AML-193 (cell line): ENCODE data around the gene COPS8.

Source experiments
- DNase-seq, 2 experiments: peaks; one replicate each; lab custom pipeline; 2025; lab: John Stamatoyannopoulos, UW

COPS8 gene

DNA sequence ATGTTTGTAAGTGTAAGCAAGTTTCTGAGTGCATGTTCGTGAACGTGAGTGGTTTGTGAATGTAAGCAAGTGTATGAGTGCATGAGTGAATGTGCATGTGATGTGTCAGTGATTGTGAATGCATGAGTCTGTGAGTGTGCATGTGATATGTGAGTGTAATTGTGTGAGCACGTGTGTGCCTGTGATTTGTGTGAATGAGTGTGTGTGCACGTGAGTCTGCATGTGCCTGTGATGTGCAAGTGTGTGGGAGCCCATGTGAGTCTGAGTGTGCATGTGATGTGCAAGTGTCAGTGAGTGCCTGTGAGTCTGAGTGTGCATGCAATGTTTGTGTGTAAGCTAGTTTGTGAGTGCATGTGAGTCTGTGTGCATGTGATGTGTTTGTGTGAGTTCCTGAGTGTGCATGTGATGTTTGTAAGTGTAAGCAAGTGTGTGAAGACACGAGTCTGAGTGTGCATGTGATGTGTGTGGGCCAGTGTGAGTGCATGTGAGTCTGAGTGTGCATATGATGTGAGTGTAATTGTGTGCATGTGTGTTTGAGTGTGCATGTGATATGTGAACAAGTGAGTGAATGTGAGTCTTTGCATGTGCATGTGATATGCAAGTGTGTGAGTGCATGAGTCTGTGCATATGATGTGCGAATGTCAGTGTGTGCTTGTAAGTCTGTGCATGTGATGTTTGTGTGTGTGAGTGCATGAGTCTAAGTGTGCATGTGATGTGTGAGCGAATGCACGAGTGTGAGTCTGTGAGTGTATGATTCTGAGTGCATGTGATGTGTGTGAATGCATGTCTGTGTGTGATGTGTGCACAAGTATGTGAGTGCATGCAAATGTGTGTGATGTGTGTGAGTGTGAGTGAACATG, 45.1 kb downstream of the COPS8 start:
- no peak for DNase-seq

DNA sequence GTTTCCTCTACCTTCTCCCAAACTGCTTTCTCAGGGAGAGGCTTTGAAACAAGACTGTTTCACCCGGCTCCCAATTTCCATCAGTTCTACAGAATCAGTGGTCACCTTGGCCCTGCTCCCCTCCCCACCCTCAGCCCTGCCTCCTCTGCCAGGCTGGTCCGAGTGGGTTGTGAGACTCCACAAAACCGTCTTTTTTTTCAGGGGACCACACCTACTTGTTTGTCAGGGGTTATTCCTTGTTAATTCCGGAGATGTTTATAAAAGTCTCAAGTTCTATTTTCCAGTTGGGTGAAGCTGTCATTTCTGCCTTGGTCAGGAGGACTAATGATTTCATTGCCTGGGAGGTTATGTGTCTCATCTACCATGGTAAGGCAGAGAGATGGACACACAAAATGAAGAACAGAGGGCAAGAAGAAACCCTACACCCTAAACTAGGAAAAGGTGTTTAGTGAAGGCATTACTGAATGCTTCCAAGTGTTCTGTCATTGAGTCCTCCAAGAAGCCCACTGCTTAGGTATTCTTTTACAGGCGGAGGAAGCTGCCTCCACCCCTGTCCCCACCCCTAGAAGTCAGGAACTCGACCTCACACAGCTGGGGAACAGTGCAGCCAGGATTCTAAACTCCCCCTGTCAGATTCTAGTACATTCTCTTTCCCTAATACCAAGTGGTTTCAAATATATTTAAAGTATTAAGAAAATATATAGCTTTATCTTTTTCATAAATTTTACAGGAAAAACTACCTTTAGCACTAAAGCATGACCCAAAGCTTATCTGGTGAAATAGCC, 46.3 kb downstream of the COPS8 start:
- no peak for DNase-seq

DNA sequence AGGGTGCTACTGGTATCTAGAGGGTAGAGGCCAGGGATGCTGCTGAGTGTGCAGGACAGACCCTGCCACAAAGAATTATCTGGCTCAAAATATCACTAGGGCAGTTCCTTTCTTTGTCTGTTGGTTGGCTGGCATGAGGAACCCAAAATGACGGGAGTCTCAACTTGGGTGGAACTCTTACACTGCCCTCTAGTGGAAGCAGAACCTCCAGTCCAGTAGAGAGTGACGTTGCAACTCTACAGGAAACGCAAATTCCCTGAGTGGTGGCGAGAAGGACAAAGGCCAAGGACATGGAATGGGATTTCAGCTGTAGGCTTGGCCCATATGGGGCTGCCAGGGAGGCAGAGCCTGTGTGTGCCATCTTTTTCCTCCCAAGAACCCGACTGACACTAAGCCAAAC, 47.1 kb downstream of the COPS8 start:
- DNase-seq = no peak

DNA sequence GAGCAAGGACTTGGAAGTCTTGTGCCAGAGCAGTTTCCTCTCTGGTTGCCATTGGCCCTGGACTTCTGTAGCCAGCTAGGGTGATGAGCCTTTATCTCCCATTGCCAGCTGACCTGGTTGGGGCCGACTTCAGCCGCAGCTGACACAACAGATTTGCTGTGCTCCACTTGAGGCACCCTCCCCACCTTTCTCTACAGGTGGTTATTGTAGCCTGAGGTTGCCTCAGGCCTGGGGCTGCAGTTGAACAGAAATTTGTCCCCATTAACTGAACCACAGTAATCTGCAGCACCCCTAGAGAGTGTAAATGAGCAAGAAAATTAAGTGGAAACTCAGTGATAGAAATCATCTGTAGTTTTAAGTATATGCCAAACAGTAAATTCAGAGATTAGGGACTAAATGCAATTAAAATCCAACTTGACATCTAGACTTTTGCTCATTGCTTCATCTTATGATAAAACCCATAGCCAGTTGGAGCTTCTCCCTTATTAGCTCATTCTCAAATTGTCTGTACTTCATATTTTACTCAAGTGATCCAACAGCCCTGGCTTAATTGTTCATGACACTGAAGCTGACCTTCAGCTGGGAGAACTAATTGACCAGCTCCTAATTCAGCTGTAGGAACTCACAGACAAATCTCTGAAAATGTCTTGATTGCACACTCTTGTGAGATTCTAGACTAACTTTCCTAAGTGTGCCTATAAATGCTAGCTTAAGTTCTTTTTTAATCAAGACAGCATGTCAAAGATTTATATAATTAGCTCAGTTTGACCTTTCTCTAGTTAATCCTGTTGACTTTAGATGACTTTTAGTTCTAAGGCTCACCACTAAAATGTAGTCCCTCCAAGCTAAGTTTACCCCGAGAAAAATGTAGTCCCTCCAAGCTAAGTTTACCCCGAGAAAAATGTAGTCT, 48.9 kb downstream of the COPS8 start:
- DNase-seq = no peak

DNA sequence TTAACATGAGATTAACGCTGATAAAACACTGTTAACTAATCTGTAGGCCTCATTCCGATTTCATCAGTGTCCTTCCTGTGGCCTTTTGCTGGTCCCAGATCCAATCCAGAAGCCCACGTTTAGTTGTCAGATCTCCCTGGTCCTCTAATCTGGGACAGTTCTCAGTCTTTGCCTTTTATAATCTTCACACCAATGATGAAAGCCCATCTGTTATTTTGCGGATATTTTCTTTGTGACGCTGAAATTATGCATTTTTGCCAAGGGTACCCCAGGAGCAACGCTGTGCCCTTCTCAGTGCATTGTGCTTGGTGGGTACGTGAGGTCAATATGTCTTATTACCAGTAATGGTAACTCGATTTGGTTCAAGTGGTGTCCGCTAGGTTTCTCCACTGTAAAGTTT, 51.1 kb downstream of the COPS8 start:
- no peak for DNase-seq

DNA sequence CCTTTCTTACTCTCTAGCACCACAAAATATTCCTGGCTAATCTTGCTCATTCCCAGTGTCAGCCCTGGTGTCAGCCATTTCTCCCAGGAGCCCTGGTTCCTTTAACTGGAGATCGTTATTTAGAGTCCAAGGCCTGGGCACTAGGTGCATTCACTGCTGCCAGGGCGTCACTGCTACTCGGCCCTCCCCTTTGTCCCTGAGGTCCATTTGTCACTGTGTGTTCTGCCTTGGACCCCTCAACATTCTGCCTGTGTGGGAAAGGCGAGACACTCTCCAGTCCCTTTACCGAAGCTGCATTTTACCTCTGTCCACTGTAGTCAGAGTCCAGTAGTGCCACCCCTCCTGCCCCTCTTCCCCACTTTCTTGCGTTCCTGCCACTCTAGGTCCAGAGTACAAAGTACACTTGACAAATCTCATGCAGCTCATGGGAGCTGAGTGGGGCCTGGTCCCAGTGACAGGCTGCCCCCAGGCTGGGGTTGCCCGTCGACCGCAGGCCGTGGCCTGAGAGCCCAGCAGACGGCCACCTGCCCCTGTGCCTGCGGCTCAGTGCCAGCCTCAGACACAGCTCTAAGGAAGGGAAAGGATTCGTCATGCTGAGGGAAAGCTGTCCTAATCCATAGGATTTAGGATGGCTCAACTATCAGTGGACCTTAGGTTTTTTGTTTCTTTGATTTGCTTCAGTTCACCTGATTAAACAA, 52.1 kb downstream of the COPS8 start:
- DNase-seq = no peak

DNA sequence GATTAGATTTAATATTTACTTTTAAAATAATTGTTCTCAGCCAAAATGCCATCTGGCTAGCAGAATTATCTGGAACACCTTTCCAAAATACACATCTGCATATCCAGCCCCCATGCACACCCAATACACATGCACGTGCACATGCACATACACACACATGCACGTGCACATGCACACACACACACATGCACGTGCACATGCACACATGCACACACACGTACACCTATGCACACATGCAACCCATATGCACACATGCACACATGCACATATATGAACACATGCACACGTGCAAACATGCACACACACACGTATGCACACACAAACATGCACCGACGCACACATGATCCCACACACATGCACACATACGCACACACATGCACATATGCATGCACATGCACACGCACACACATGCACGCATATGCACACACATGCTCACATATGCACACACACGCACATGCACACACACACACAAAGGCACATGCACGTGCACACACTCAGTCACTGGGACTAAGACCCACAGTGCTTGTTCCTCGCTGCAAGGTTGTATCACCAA, 53.5 kb downstream of the COPS8 start:
- DNase-seq = no peak

DNA sequence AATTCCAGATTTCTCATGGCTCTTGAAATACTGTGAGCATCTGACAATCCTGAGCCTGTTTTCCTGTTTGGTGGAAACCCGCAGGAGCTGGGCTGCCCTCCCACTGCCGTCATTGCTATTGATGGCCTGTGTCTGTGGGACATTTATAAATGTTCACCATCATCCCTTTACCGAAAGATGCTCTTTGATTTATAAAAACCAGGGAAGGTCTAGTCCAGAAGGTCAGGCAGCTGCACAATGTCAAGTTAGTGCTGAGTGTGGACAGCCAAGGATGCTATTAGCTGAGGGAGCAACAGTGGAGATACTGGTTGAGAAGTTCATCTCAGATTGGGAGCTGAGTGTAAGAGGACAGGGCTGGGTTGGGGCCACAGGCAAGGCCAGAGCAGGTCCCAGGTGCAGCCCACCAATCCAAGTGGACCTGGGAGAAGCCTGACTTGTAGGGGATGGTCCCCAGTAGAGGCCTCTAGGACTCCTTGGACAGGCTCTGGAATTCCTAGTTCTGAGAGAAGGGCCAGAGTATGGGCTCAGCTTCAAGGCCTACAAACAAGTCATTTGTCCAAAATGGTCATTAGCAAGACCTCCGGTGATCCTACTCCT, 55.1 kb downstream of the COPS8 start:
- no peak for DNase-seq

DNA sequence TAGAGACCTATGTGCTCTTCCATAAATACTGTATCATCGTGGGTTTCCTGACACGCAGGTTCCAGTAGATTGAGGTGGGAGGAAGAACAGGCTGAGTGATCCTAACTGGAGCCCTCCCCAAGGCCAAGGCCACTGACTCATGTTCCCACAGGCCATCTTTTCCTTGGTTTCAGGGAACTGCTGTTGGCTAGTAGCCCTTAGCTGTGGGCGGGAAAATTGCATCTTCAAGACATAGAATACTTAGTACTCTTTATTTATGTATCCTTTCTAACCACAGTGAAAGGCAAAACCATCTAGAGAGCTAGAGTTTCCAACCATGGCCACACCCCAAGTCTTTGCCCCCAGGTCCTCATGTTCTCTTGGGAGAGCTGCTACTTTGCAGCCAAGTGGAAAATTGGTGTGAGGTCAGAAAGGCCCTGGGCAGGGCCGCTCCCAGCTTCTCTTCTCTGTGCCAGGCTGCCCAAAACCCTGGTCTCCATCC, 55.9 kb downstream of the COPS8 start:
- no peak for DNase-seq

DNA sequence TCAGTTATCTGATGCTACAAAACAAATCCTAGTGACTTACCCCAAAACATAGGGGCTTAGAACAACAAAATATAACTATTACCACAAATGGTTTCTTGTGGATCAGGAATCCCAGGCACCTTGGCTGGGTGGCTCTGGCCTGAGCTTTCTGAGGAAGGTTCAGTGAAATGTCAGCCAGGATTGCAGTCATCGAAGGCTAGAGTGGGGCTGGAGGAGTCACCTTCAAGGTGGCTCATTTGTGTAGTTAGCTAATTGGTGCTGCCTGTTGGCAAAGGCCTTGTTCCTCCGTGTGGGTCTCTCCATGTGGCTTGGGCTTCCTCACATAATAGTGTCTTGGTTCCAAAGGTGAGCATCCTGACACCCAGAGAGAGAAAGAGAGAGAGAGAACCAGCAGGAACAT, 57.4 kb downstream of the COPS8 start:
- DNase-seq = no peak

DNA sequence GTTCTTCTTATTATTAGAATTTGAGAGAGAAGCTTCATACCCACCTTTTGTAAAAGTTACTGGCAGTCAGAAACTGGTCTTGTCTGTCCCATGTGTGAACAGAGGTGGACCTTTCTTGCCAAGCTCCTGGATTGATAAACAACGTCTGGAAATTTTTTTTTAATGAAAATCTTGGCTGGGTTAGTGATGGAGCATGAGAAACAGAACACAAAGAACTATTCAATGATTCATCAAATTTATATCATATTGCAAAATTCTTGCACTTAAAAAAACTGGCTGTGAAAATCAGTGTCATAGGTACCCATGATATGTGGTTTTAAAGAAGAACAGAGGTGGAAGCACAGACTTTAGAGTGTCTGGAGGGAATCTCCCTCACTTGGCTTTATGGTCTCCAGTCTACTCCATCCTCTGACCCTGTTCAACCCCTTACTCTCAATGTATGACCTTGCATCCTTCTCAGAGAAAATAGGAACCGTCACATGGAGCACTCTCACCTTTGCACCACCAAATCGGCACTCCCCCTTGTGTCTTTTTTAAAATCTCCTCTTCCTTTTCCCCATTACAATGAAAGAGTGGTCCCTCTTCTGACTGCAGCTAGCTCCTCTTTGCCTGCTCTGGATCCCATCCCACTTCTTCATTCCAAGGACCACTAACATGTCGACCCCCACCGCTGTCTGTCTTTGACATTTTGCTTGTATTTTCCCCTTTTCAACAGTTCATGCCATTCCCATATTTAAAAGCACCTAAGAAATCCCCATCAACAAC, 58.2 kb downstream of the COPS8 start:
- no peak for DNase-seq

DNA sequence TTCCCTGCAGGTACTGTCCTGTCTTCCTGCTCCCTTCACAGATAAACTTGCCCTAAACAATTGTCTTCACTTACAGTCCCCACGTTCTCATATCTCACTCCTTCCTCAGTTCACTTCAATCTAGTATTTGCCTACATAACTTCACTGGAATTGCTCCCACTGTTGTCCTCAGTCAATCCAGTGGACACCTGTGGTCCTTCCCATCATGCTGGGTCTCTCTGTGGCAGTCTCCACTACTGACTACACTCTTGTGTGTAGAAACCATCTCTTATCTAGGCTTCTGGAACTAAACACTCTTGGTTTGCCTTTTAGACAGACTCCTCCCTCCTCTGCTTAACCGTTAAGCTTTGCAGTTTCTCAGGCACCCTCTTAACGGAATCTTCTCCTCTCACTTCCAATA, 58.8 kb downstream of the COPS8 start:
- no peak for DNase-seq

DNA sequence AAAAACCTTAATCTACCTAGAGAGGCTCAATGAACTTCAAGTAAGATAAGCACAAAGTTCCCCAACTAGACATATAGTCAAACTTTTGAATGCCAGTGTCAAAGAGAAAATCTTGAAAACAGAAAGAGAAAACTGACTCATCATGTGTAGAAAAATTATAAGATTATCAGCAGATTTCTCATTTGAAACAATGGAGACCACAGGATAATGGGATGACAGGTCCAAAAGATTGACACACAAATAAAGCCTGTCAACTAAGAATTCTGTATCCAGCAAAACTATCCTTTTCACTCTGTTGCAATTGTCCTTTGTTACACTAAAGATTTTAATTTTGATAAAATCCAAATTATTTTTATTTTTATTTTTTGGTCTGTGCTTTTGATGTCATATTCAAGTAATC, 61.6 kb downstream of the COPS8 start:
- no peak for DNase-seq

DNA sequence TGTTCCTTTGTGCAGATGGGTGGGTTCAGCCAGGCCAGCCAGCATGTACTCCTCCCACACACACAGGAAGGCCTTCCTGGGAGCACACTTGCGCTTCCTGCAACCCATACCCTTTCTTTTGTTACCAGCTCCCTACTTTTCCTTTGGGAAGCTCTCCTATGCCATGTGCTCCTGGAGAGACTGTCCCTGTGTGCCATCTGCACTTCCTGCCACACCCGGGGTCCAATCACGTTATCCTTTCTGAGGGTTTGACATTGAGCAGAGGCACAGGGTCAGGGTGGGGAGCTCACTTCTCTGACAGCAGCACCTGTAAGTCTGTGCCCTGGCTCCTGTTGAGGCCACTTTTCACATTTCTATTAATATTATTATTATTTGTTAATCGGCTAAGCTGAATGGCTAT, 62.9 kb downstream of the COPS8 start:
- no peak for DNase-seq

DNA sequence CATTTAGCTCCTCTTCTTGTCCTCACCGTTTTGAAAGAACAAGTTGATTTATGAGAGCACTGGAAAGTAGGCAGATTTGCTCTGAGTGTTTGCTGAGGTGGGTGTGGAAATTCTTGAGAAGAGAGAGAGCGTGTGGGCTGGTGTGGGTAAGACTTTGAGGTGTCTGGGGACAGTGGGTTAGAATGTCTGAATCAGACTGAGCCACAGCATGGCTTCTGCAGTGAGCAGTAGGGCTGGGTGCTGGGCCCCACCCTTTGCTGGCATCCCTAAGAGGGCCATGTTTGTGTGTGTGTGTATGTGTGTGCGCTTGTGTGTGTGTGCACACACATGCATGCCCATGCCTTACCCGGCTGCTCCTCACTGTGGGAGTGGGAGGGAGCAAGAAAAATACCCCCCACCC, 63.7 kb downstream of the COPS8 start:
- DNase-seq = no peak
